Stomach (tissue), 9 donors: ENCODE data around the gene MOCS1. TPM values are rescaled to one million over a fixed set of nuclear protein-coding genes. Genes with fewer than 3 reads are reported as not detected.

Source experiments
- DNase-seq, 2 donors: peaks; one replicate each; pipeline versions ENCODE4 v3.0.0 to v3.0.0-alpha.2; 2013 to 2019
- H3K27ac ChIP-seq, 5 donors: fragments of 200-600 bp in 4 of 5; sonication (generic) in 4 of 5; one replicate each; pipeline ENCODE4 v1.5.1; 2013 to 2019; ENCODE audit warnings: mild to moderate bottlenecking in 1 of 5, moderate library complexity in 1 of 5
- H3K27me3 ChIP-seq, 3 donors: fragments of 200-600 bp; sonication (generic); one replicate each; pipeline ENCODE4 v1.5.1; 2017 to 2019; ENCODE audit warnings: mixed run types in 1 of 3
- H3K36me3 ChIP-seq, 4 donors: fragments of 200-600 bp; sonication (generic); 1 replicate in 3 of 4; 2 replicates in 1 of 4; pipeline ENCODE4 v1.5.1; 2016 to 2019
- H3K4me1 ChIP-seq, 4 donors: fragments of 200-600 bp; sonication (generic); one replicate each; pipeline ENCODE4 v1.5.1; 2016 to 2019
- H3K4me3 ChIP-seq, 4 donors: fragments of 200-600 bp; sonication (generic) in 3 of 4; one replicate each; pipeline ENCODE4 v1.5.1; 2016 to 2019; ENCODE audit warnings: mild to moderate bottlenecking in 1 of 4
- H3K9me3 ChIP-seq, 4 donors: fragments of 200-600 bp; sonication (generic); one replicate each; pipeline ENCODE4 v1.5.1; 2016 to 2019
- CTCF ChIP-seq, 7 experiments: fragments of 450-650 bp in 4 of 7; fragments of 200-600 bp in 3 of 7; sonication (generic) in 3 of 7; IDR thresholded peaks; one replicate each; pipeline ENCODE4 v1.5.1; 2016 to 2019; ENCODE audit warnings: antibody characterized with exemption in 7 of 7, control low read depth in 2 of 7, mild to moderate bottlenecking in 1 of 7
- EP300 ChIP-seq: sonication (generic); formaldehyde crosslinking; IDR thresholded peaks from one replicate; pipeline ENCODE4 v1.6.1; 2017; ENCODE audit warnings: antibody characterized with exemption
- POLR2A ChIP-seq, 4 donors: fragments of 450-650 bp; IDR thresholded peaks; one replicate each; pipeline ENCODE4 v1.6.1; 2016; ENCODE audit warnings: antibody characterized with exemption in 4 of 4, control low read depth in 2 of 4, mild to moderate bottlenecking in 1 of 4, moderate library complexity in 1 of 4
- POLR2AphosphoS5 ChIP-seq, 3 donors: sonication (generic); formaldehyde crosslinking; IDR thresholded peaks; one replicate each; pipeline ENCODE4 v1.6.1; 2016; ENCODE audit warnings: antibody characterized with exemption in 3 of 3
- WGBS, 5 donors: extraction: QIAGEN DNeasy Blood & Tissue Kit in 3 of 5; methylation state at CpG; one replicate each; pipeline versions ENCODE4 v1.1.5 to v1.1.7; 2013 to 2018; 5-methylcytosine and 5-hydroxymethylcytosine counted together
- intact Hi-C: fragments of 100-400 bp; cut with DNase I; formaldehyde crosslinking; loops from one replicate; pipeline ENCODE4 v1.15.1; 2023; ENCODE audit warnings: low total_unique reads
- polyA plus RNA-seq, 3 donors: library from polyadenylated mRNA; stranded (reverse); fragments of 200-250 nt; gene quantifications; one replicate each; pipeline ENCODE4 v1.2.3, GENCODE V29; 2013
- total RNA-seq, 5 donors: library from RNA; depleted of rRNA; stranded (reverse); fragments of >200 nt; gene quantifications; one replicate each; pipeline versions ENCODE4 v1.1.0 to v1.2.3, GENCODE V29; 2014 to 2016
- donor health status: healthy with polysubstance abuse.
- donor health status: Bipolar disorder and iron deficiency.
- donor health status: healthy.

MOCS1 gene
- total and polyA plus RNA-seq, 8 donors: 4.0 to 15.4 (median 10.0) TPM

GRCh38 chr6:39950125-39950720, 16.0 kb upstream of the MOCS1 start:
- H3K27me3 ChIP-seq: peaks cover 0 to 4% (median 0%) of the 10 kb centered on the region in 3 donors
- H3K36me3 ChIP-seq: no peaks in the 10 kb centered on the region
- TF ChIP-seq EP300 (no peak), POLR2AphosphoS5 (IDR thresholded peaks at IDR 0.05) (no peak)
- H3K9me3 ChIP-seq: no peaks in the 10 kb centered on the region
- intact Hi-C loops: no loop called here
- no peak overlapping the region for H3K27ac ChIP-seq
- DNase-seq: no peak
- no peak overlapping the region for H3K4me3 ChIP-seq
- no peaks in the 10 kb centered on the region for H3K4me1 ChIP-seq

GRCh38 chr6:39948199-39948791, 14.0 kb upstream of the MOCS1 start:
- no peaks in the 10 kb centered on the region for H3K4me1 ChIP-seq
- H3K4me3 ChIP-seq: no peak overlapping the region
- WGBS, 5 donors: 62 to 82% (median 63%) methylated on average over 5 of the region's 5 CpGs
- intact Hi-C loops: no loop called here
- H3K36me3 ChIP-seq: no peaks in the 10 kb centered on the region
- H3K27ac ChIP-seq: no peak overlapping the region
- H3K27me3 ChIP-seq: peaks cover 0 to 4% (median 0%) of the 10 kb centered on the region in 3 donors
- no peak for DNase-seq
- no peak for TF ChIP-seq EP300
- TF ChIP-seq POLR2AphosphoS5 (IDR thresholded peaks at IDR 0.05): no peak
- no peak for TF ChIP-seq CTCF (IDR thresholded peaks at IDR 0.05)
- TF ChIP-seq POLR2A (IDR thresholded peaks at IDR 0.05): no peak
- H3K9me3 ChIP-seq: no peaks in the 10 kb centered on the region

- Histone ChIP-seq H3K9me3 (no peaks in the 10 kb centered on the region), H3K27ac (no peak overlapping the region), H3K4me1 (no peaks in the 10 kb centered on the region), H3K4me3 (no peak overlapping the region), H3K36me3 (no peaks in the 10 kb centered on the region), H3K27me3 (peaks cover 0 to 4% (median 0%) of the 10 kb centered on the region in 3 donors)
- no peak for DNase-seq
- intact Hi-C loops: no loop called here
- no peak for TF ChIP-seq POLR2A (IDR thresholded peaks at IDR 0.05)
- no peak for TF ChIP-seq CTCF (IDR thresholded peaks at IDR 0.05)
- no peak for TF ChIP-seq EP300
- TF ChIP-seq POLR2AphosphoS5 (IDR thresholded peaks at IDR 0.05): no peak
- 47 to 73% (median 59%) methylated on average over 5 of the region's 5 CpGs for WGBS, 5 donors
Measured at GRCh38 chr6:39947611-39948068, 13.4 kb upstream of the MOCS1 start.

- Histone ChIP-seq H3K36me3 (no peaks in the 10 kb centered on the region), H3K27me3 (peaks cover 0 to 4% (median 0%) of the 10 kb centered on the region in 3 donors), H3K27ac (no peak overlapping the region), H3K9me3 (no peaks in the 10 kb centered on the region), H3K4me3 (no peak overlapping the region), H3K4me1 (no peaks in the 10 kb centered on the region)
- TF ChIP-seq CTCF (IDR thresholded peaks at IDR 0.05) (no peak), EP300 (no peak), POLR2A (IDR thresholded peaks at IDR 0.05) (no peak), POLR2AphosphoS5 (IDR thresholded peaks at IDR 0.05) (no peak)
- intact Hi-C loops: no loop called here
- WGBS, 5 donors: 39 to 86% (median 46%) methylated on average over 1 of the region's 1 CpG
- peak in 1 of 2 donors; percentile 58 for DNase-seq
Measured at GRCh38 chr6:39945626-39946025, 11.4 kb upstream of the MOCS1 start.
